Esophagus muscularis mucosa (tissue), 3 donors: Measurements from ENCODE around the gene GRIK1.

ENCODE experiments used
- CTCF ChIP-seq, 3 experiments: fragments of 200-600 bp in 2 of 3; fragments of 450-650 bp in 1 of 3; sonication (generic) in 2 of 3; IDR thresholded peaks; one replicate each; pipeline ENCODE4 v1.5.1; 2017 to 2019; ENCODE audit warnings: antibody characterized with exemption in 3 of 3, mild to moderate bottlenecking in 2 of 3, moderate library complexity in 1 of 3
- POLR2A ChIP-seq: fragments of 450-650 bp; IDR thresholded peaks from one replicate; pipeline ENCODE4 v1.6.1; 2017; ENCODE audit warnings: antibody characterized with exemption, moderate library complexity, mild to moderate bottlenecking, low read depth
- POLR2AphosphoS5 ChIP-seq, 2 donors: sonication (generic); formaldehyde crosslinking; IDR thresholded peaks; one replicate each; pipeline ENCODE4 v1.6.1; 2017; ENCODE audit warnings: antibody characterized with exemption in 2 of 2

GRCh38 chr21:29826386-29826785 is 113.4 kb downstream of the GRIK1 start:
- TF ChIP-seq POLR2A (no peak), CTCF (IDR thresholded peaks at IDR 0.05) (no peak), POLR2AphosphoS5 (IDR thresholded peaks at IDR 0.05) (no peak)
